Fibroblast of the conjunctiva (primary cell): ENCODE results near the gene SCAMP4.
A peak's percentile ranks its signal among the peaks of the same experiment; 100 is the strongest.
"Not testable (repeated sequence)": the region's sequence is repeated elsewhere in the genome, so short reads cannot be mapped to it uniquely, and the experiment has no call there.

ENCODE experiments used
- DNase-seq: peaks from one replicate; pipeline ENCODE4 v3.0.0-alpha.2; 2010; ENCODE audit warnings: low read depth

SCAMP4 gene

GRCh38 chr19:1882786-1883692, 22.2 kb upstream of the SCAMP4 start:
- no peak for DNase-seq

- no peak for DNase-seq
Measured at GRCh38 chr19:1883784-1884183, 21.4 kb upstream of the SCAMP4 start.

GRCh38 chr19:1884291-1884718, 20.9 kb upstream of the SCAMP4 start:
- DNase-seq: no peak

- no peak for DNase-seq
Measured at GRCh38 chr19:1884719-1885334, 20.4 kb upstream of the SCAMP4 start.

GRCh38 chr19:1885398-1886119, 19.6 kb upstream of the SCAMP4 start, which contains the start of gene ABHD17A:
TSS of gene ABHD17A (minus strand) at chr19:1885496. CDS start at chr19:1881566, 3,930 bp downstream.
- peak; percentile 79 for DNase-seq

GRCh38 chr19:1886360-1886759, 18.8 kb upstream of the SCAMP4 start:
- DNase-seq: not testable (repeated sequence)

GRCh38 chr19:1888385-1888784, 16.8 kb upstream of the SCAMP4 start:
- DNase-seq: no peak

- DNase-seq: no peak
Measured at GRCh38 chr19:1889907-1890306, 15.3 kb upstream of the SCAMP4 start.

- DNase-seq: no peak
Measured at GRCh38 chr19:1893791-1894190, 11.4 kb upstream of the SCAMP4 start.

- DNase-seq: no peak
Measured at GRCh38 chr19:1896508-1896907, 8.7 kb upstream of the SCAMP4 start.

GRCh38 chr19:1901940-1902404, 3.2 kb upstream of the SCAMP4 start:
- DNase-seq: no peak

GRCh38 chr19:1902923-1903322, 2.3 kb upstream of the SCAMP4 start:
- no peak for DNase-seq

- no peak for DNase-seq
Measured at GRCh38 chr19:1904860-1905109, 414 bp upstream of the SCAMP4 start.

GRCh38 chr19:1905863-1906375, 720 bp downstream of the SCAMP4 start:
- no peak for DNase-seq

- no peak for DNase-seq
Measured at GRCh38 chr19:1906985-1907562, 1.9 kb downstream of the SCAMP4 start.

GRCh38 chr19:1907563-1908363, 2.6 kb downstream of the SCAMP4 start:
- no peak for DNase-seq

- no peak for DNase-seq
Measured at GRCh38 chr19:1908364-1908678, 3.1 kb downstream of the SCAMP4 start.

GRCh38 chr19:1909761-1910080, 4.5 kb downstream of the SCAMP4 start:
- DNase-seq: no peak

- no peak for DNase-seq
Measured at GRCh38 chr19:1910177-1910576, 5.0 kb downstream of the SCAMP4 start.

- no peak for DNase-seq
Measured at GRCh38 chr19:1911098-1911497, 5.9 kb downstream of the SCAMP4 start.

- DNase-seq: no peak
Measured at GRCh38 chr19:1911995-1912394, 6.8 kb downstream of the SCAMP4 start.
